C4-2B (cell line): ENCODE measurements around the gene CFAP47.

Source experiments
- H3K27ac ChIP-seq: fragments of 450-650 bp; 2 replicates; pipeline ENCODE4 v1.5.1; 2017
- ZFX ChIP-seq: fragments of 450-650 bp; IDR thresholded peaks from 2 replicates; pipeline ENCODE4 v1.6.1; 2017
- TF ChIP-seq, protein P1 (sequence below): fragments of 450-650 bp; conservative IDR thresholded peaks from 2 replicates; pipeline ENCODE4 v1.5.1; 2017; ENCODE audit warnings: mild to moderate bottlenecking

CFAP47 gene

DNA sequence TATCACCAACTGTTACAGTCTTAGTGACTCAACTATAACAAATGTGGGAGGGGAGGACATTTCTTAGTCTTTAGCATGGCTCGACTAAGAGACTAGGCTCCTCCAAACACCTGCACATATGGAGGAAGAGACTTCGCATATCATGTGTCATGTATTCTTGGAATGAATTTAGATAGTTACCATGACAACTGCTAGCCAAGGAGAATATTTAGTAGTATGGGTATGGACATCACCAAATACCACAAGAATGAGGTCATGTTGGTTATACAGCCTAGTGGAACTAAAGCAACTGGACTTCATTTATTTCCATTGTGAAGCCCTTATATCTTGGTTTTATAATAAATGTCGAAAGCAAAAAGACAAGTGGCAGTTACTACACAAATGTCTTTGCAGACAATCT is 512.3 kb downstream of the CFAP47 start:
- no peak overlapping the region for H3K27ac ChIP-seq
- TF ChIP-seq ZFX, result no peak
- TF ChIP-seq, protein P1, sequence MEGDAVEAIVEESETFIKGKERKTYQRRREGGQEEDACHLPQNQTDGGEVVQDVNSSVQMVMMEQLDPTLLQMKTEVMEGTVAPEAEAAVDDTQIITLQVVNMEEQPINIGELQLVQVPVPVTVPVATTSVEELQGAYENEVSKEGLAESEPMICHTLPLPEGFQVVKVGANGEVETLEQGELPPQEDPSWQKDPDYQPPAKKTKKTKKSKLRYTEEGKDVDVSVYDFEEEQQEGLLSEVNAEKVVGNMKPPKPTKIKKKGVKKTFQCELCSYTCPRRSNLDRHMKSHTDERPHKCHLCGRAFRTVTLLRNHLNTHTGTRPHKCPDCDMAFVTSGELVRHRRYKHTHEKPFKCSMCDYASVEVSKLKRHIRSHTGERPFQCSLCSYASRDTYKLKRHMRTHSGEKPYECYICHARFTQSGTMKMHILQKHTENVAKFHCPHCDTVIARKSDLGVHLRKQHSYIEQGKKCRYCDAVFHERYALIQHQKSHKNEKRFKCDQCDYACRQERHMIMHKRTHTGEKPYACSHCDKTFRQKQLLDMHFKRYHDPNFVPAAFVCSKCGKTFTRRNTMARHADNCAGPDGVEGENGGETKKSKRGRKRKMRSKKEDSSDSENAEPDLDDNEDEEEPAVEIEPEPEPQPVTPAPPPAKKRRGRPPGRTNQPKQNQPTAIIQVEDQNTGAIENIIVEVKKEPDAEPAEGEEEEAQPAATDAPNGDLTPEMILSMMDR, result no peak

DNA sequence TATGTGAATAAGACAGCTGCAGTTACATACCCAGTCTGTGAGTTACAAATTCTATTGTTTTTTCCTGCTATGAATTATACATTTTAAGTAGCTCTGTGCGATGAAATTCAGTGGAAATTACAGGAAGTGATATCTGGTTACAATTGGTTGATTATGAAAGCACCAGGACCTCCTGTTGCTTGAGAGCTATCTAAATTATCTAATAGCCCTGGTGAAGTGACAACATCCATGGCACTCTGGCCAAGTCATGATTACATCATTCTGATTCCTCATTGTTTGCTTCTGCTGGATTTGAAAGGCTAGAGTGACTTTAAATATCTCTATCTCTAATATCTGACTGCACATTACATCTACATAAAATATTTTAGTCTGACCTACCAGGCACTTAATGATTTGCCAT is 515.0 kb downstream of the CFAP47 start:
- no peak overlapping the region for H3K27ac ChIP-seq
- TF ChIP-seq, protein P1, result no peak
- TF ChIP-seq ZFX, result no peak
